ENCODE measurements around the gene HIRIP3. TPM values are rescaled to one million over a fixed set of nuclear protein-coding genes. Genes with fewer than 3 reads are reported as not detected.

The HIRIP3 gene
- polyA plus RNA-seq, 3 donors = 3.3 to 4.8 (median 3.7) TPM

DNA sequence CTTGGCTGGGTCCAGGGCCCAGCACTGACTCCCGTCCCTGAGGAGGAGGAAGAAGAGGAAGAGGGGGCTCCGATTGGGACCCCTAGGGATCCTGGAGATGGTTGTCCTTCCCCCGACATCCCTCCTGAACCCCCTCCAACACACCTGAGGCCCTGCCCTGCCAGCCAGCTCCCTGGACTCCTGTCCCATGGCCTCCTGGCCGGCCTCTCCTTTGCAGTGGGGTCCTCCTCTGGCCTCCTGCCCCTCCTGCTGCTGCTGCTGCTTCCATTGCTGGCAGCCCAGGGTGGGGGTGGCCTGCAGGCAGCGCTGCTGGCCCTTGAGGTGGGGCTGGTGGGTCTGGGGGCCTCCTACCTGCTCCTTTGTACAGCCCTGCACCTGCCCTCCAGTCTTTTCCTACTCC is 8.5 kb downstream of the HIRIP3 start:
- H3K9me3 Mint-ChIP-seq = peaks cover 0 to 2% (median 0%) of the 10 kb centered on the region in 7 donors
- no peak overlapping the region for H3K27ac ChIP-seq (ENCODE audit: low read depth in 1 of 2, low read length in 2 of 2)
- no peaks in the 10 kb centered on the region for H3K27me3 ChIP-seq (ENCODE audit: control insufficient read depth in 2 of 2, insufficient read depth in 2 of 2, low read length in 2 of 2)
- no peak overlapping the region for H3K9ac ChIP-seq (ENCODE audit: insufficient read depth, low read length, poor library complexity, severe bottlenecking)
- intact Hi-C loops (cut with micrococcal nuclease) = no loop called here
- no peak for DNase-seq
- no peak overlapping the region for H3K27ac Mint-ChIP-seq
- H3K4me1 Mint-ChIP-seq = no peaks in the 10 kb centered on the region
- peaks cover 78 to 90% of the 10 kb centered on the region in 2 donors for H3K36me3 Mint-ChIP-seq
- no peak overlapping the region for H3K4me3 ChIP-seq (replicated peaks in 1 of 3; ENCODE audit: low read depth in 2 of 3, low read length in 3 of 3)
- peaks cover 98 to 100% of the 10 kb centered on the region in 2 donors for H3K36me3 ChIP-seq (replicated peaks in 1 of 2; ENCODE audit: control insufficient read depth in 1 of 2, insufficient read depth in 2 of 2, low read length in 2 of 2)
- WGBS (ENCODE audit: insufficient coverage) = no CpG with 5 or more reads among the region's 5 CpGs
- no peak overlapping the region for H2AFZ ChIP-seq (ENCODE audit: insufficient read depth, low read depth, low read length, poor library complexity, severe bottlenecking)
- TF ChIP-seq, protein P1, sequence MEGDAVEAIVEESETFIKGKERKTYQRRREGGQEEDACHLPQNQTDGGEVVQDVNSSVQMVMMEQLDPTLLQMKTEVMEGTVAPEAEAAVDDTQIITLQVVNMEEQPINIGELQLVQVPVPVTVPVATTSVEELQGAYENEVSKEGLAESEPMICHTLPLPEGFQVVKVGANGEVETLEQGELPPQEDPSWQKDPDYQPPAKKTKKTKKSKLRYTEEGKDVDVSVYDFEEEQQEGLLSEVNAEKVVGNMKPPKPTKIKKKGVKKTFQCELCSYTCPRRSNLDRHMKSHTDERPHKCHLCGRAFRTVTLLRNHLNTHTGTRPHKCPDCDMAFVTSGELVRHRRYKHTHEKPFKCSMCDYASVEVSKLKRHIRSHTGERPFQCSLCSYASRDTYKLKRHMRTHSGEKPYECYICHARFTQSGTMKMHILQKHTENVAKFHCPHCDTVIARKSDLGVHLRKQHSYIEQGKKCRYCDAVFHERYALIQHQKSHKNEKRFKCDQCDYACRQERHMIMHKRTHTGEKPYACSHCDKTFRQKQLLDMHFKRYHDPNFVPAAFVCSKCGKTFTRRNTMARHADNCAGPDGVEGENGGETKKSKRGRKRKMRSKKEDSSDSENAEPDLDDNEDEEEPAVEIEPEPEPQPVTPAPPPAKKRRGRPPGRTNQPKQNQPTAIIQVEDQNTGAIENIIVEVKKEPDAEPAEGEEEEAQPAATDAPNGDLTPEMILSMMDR (IDR thresholded peaks at IDR 0.05) = no peak
- H4K20me1 ChIP-seq (ENCODE audit: insufficient read depth, low read length) = peaks cover 17% of the 10 kb centered on the region
- peaks cover 0 to 2% (median 0%) of the 10 kb centered on the region in 3 donors for H3K27me3 Mint-ChIP-seq (ENCODE audit: low read depth in 3 of 3)
- H3K4me3 Mint-ChIP-seq = no peak overlapping the region
- no peak overlapping the region for H3K4me2 ChIP-seq (replicated peaks; ENCODE audit: extremely low read depth, low read length, poor library complexity, severe bottlenecking)
- H3K79me2 ChIP-seq (ENCODE audit: insufficient read depth, low read length) = no peaks in the 10 kb centered on the region
- H3K9me3 ChIP-seq (replicated peaks in 1 of 2; ENCODE audit: control insufficient read depth in 1 of 2, insufficient read depth in 1 of 2, low read length in 2 of 2) = no peaks in the 10 kb centered on the region
- H3K4me1 ChIP-seq (ENCODE audit: control insufficient read depth in 1 of 2, insufficient read depth in 2 of 2, low read length in 2 of 2) = no peaks in the 10 kb centered on the region

DNA sequence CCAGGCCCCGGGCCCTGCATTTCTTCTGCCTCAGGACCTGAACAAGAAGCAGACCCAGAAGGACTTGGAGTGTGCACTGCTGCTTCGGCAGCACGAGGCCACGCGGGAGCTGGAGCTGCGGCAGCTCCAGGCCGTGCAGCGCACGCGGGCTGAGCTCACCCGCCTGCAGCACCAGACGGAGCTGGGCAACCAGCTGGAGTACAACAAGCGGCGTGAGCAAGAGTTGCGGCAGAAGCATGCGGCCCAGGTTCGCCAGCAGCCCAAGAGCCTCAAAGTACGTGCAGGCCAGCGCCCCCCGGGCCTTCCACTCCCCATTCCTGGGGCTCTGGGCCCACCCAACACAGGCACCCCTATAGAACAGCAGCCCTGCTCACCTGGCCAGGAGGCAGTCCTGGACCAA is 9.2 kb downstream of the HIRIP3 start:
- Mint-ChIP-seq H3K27ac (peak overlapping the region in 1 of 7 donors; percentile 33), H3K4me1 (no peaks in the 10 kb centered on the region), H3K9me3 (peaks cover 0 to 2% (median 0%) of the 10 kb centered on the region in 7 donors), H3K27me3 (ENCODE audit: low read depth in 3 of 3) (peaks cover 0 to 2% (median 0%) of the 10 kb centered on the region in 3 donors), H3K4me3 (no peak overlapping the region), H3K36me3 (peaks cover 81 to 91% of the 10 kb centered on the region in 2 donors)
- no peaks in the 10 kb centered on the region for H3K27me3 ChIP-seq (ENCODE audit: control insufficient read depth in 2 of 2, insufficient read depth in 2 of 2, low read length in 2 of 2)
- H3K9ac ChIP-seq (ENCODE audit: insufficient read depth, low read length, poor library complexity, severe bottlenecking) = no peak overlapping the region
- 97% methylated on average over 16 of the region's 20 CpGs for WGBS (ENCODE audit: insufficient coverage)
- H3K4me1 ChIP-seq (ENCODE audit: control insufficient read depth in 1 of 2, insufficient read depth in 2 of 2, low read length in 2 of 2) = no peaks in the 10 kb centered on the region
- peaks cover 17% of the 10 kb centered on the region for H4K20me1 ChIP-seq (ENCODE audit: insufficient read depth, low read length)
- intact Hi-C loops (cut with micrococcal nuclease) = no loop called here
- H3K36me3 ChIP-seq (replicated peaks in 1 of 2; ENCODE audit: control insufficient read depth in 1 of 2, insufficient read depth in 2 of 2, low read length in 2 of 2) = peaks cover 98 to 100% of the 10 kb centered on the region in 2 donors
- H3K4me2 ChIP-seq (replicated peaks; ENCODE audit: extremely low read depth, low read length, poor library complexity, severe bottlenecking) = no peak overlapping the region
- H3K27ac ChIP-seq (ENCODE audit: low read depth in 1 of 2, low read length in 2 of 2) = no peak overlapping the region
- H3K9me3 ChIP-seq (replicated peaks in 1 of 2; ENCODE audit: control insufficient read depth in 1 of 2, insufficient read depth in 1 of 2, low read length in 2 of 2) = no peaks in the 10 kb centered on the region
- TF ChIP-seq, protein P1 (IDR thresholded peaks at IDR 0.05) = no peak
- H2AFZ ChIP-seq (ENCODE audit: insufficient read depth, low read depth, low read length, poor library complexity, severe bottlenecking) = no peak overlapping the region
- no peak for DNase-seq
- no peak overlapping the region for H3K4me3 ChIP-seq (replicated peaks in 1 of 3; ENCODE audit: low read depth in 2 of 3, low read length in 3 of 3)
- H3K79me2 ChIP-seq (ENCODE audit: insufficient read depth, low read length) = no peaks in the 10 kb centered on the region
